Stimulated activated naive CD8-positive, alpha-beta T cell treated with anti-CD3 and anti-CD28 coated beads, Interleukin-15, amount 100 ng/mL, for 72 hours (primary cell): ENCODE results near the gene DNAAF6.
A peak's percentile ranks its signal among the peaks of the same experiment; 100 is the strongest.

Experiments used
- ATAC-seq: fragments of 150-1000 bp; cut with Tn5 transposase; 2 replicates; pipeline ENCODE4 v1.10.0; 2021; ENCODE audit warnings: mild to moderate bottlenecking, moderate library complexity
- DNase-seq, 2 donors: peaks; one replicate each; pipeline ENCODE4 v3.0.0; 2021 to 2022
- H3K27ac Mint-ChIP-seq, 2 donors: one replicate each; pipeline ENCODE4 v1.8.0; 2022; ENCODE audit warnings: mild to moderate bottlenecking in 2 of 2, mixed read lengths in 2 of 2, moderate library complexity in 2 of 2
- H3K27me3 Mint-ChIP-seq: one replicate; pipeline ENCODE4 v1.8.0; 2022; ENCODE audit warnings: mixed read lengths
- H3K4me1 Mint-ChIP-seq: one replicate; pipeline ENCODE4 v1.8.0; 2022; ENCODE audit warnings: mild to moderate bottlenecking, mixed read lengths
- H3K4me3 Mint-ChIP-seq, 2 donors: one replicate each; pipeline ENCODE4 v1.8.0; 2022; ENCODE audit warnings: mild to moderate bottlenecking in 2 of 2, mixed read lengths in 2 of 2, moderate library complexity in 1 of 2
- H3K9me3 Mint-ChIP-seq, 2 donors: one replicate each; pipeline ENCODE4 v1.8.0; 2022; ENCODE audit warnings: mixed read lengths in 2 of 2

DNAAF6 gene

GRCh38 chrX:107227780-107228485 is 21.5 kb downstream of the DNAAF6 start:
- DNase-seq = no peak
- ATAC-seq = no peak
- no peak overlapping the region for H3K4me3 Mint-ChIP-seq

GRCh38 chrX:107228486-107228819 is 22.0 kb downstream of the DNAAF6 start:
- Mint-ChIP-seq H3K27ac (no peak overlapping the region), H3K27me3 (no peaks in the 10 kb centered on the region), H3K4me1 (no peaks in the 10 kb centered on the region), H3K9me3 (no peaks in the 10 kb centered on the region), H3K4me3 (no peak overlapping the region)
- DNase-seq (no peak), ATAC-seq (no peak)

More at GRCh38 chrX:107227780-107228485, 21.5 kb downstream of the DNAAF6 start:
- no peaks in the 10 kb centered on the region for H3K4me1 Mint-ChIP-seq
- H3K27ac Mint-ChIP-seq = no peak overlapping the region
- no peaks in the 10 kb centered on the region for H3K9me3 Mint-ChIP-seq
- no peaks in the 10 kb centered on the region for H3K27me3 Mint-ChIP-seq

- DNase-seq (peak; percentile 2 to 12), ATAC-seq (peak; percentile 76)
- Mint-ChIP-seq H3K27ac (no peak overlapping the region), H3K27me3 (peaks cover 22% of the 10 kb centered on the region), H3K4me3 (peak overlapping the region; percentile 32 to 45), H3K9me3 (no peaks in the 10 kb centered on the region), H3K4me1 (no peaks in the 10 kb centered on the region)
These were observed 66.1 kb downstream of the DNAAF6 start for GRCh38 chrX:107272431-107272921.

GRCh38 chrX:107273795-107274194 is 67.4 kb downstream of the DNAAF6 start:
- H3K27me3 Mint-ChIP-seq = peaks cover 22% of the 10 kb centered on the region
- ATAC-seq = no peak
- no peaks in the 10 kb centered on the region for H3K9me3 Mint-ChIP-seq
- no peaks in the 10 kb centered on the region for H3K4me1 Mint-ChIP-seq
- H3K27ac Mint-ChIP-seq = no peak overlapping the region
- H3K4me3 Mint-ChIP-seq = no peak overlapping the region
- DNase-seq = no peak

- Mint-ChIP-seq H3K27me3 (no peaks in the 10 kb centered on the region), H3K4me1 (no peaks in the 10 kb centered on the region), H3K4me3 (no peak overlapping the region), H3K9me3 (no peaks in the 10 kb centered on the region), H3K27ac (no peak overlapping the region)
- no peak for ATAC-seq
- DNase-seq = no peak
These were observed 82.3 kb downstream of the DNAAF6 start for GRCh38 chrX:107288676-107289075.

- no peak overlapping the region for H3K4me3 Mint-ChIP-seq
- DNase-seq = no peak
- H3K27me3 Mint-ChIP-seq = no peaks in the 10 kb centered on the region
- H3K4me1 Mint-ChIP-seq = no peaks in the 10 kb centered on the region
- H3K9me3 Mint-ChIP-seq = no peaks in the 10 kb centered on the region
- ATAC-seq = no peak
- H3K27ac Mint-ChIP-seq = no peak overlapping the region
These were observed 83.6 kb downstream of the DNAAF6 start for GRCh38 chrX:107290019-107290418.

- no peaks in the 10 kb centered on the region for H3K9me3 Mint-ChIP-seq
- ATAC-seq (no peak), DNase-seq (no peak)
- no peak overlapping the region for H3K4me3 Mint-ChIP-seq
- H3K4me1 Mint-ChIP-seq = no peaks in the 10 kb centered on the region
- H3K27ac Mint-ChIP-seq = no peak overlapping the region
- peaks cover 1% of the 10 kb centered on the region for H3K27me3 Mint-ChIP-seq
These were observed 86.6 kb downstream of the DNAAF6 start for GRCh38 chrX:107293056-107293455.
